Brain microvascular endothelial cell (primary cell): Measurements from ENCODE around the gene APRT.

ENCODE experiments used
- DNase-seq: peaks from one replicate; pipeline ENCODE4 v3.0.0-alpha.2; 2020
- H3K27ac ChIP-seq: fragments of 250-450 bp; sonication (Bioruptor Pico); 2 replicates; pipeline ENCODE4 v1.5.1; 2020; ENCODE audit warnings: mild to moderate bottlenecking, moderate library complexity
- H3K27me3 ChIP-seq: fragments of 250-450 bp; sonication (Bioruptor Pico); replicated peaks from 2 replicates; pipeline ENCODE4 v1.5.1; 2020; ENCODE audit warnings: mild to moderate bottlenecking
- H3K36me3 ChIP-seq: fragments of 250-450 bp; sonication (Bioruptor Pico); replicated peaks from 2 replicates; pipeline ENCODE4 v1.5.1; 2020; ENCODE audit warnings: mild to moderate bottlenecking
- H3K4me3 ChIP-seq: 2 replicates; pipeline ENCODE4 v1.5.1; 2011; ENCODE audit warnings: low read depth, mild to moderate bottlenecking, control low read depth, low read length, moderate library complexity
- in situ Hi-C: cut with HindIII; loops from 2 replicates; pipeline ENCODE4 v1.10.0; 2017; ENCODE audit warnings: low sequenced_read_pairs, low pct_ligation_motif_present
- TF ChIP-seq, protein P1 (sequence below): IDR thresholded peaks from 2 replicates; pipeline ENCODE4 v1.5.1; 2011; ENCODE audit warnings: low read depth, mild to moderate bottlenecking, moderate library complexity, low read length, control low read depth, inconsistent platforms; ENCODE audit errors: missing control alignments

APRT gene

DNA sequence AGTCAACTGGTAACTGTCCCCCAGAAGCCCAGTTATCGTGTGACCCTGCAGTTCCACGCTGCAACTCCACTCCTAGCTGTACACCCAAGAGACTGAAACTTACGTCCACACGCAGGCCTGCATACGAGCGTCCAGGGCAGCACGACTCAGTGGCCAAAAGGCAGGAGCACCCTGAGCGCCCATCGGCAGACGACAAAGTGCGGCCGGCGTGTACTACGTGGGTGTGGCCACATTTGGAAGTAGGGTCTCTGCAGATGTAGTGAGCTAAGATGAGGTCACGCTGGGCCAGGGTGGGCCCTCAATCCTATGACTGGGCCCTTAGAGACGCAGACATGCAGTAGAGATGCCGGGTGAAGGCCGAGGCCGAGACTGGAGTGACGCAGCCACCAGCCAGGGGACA lies 31.5 kb upstream of the APRT start:
- in situ Hi-C loops, result no loop called here
- Histone ChIP-seq H3K4me3 (no peak overlapping the region), H3K27me3 (no peaks in the 10 kb centered on the region), H3K36me3 (peaks cover 17% of the 10 kb centered on the region), H3K27ac (no peak overlapping the region)
- TF ChIP-seq, protein P1, sequence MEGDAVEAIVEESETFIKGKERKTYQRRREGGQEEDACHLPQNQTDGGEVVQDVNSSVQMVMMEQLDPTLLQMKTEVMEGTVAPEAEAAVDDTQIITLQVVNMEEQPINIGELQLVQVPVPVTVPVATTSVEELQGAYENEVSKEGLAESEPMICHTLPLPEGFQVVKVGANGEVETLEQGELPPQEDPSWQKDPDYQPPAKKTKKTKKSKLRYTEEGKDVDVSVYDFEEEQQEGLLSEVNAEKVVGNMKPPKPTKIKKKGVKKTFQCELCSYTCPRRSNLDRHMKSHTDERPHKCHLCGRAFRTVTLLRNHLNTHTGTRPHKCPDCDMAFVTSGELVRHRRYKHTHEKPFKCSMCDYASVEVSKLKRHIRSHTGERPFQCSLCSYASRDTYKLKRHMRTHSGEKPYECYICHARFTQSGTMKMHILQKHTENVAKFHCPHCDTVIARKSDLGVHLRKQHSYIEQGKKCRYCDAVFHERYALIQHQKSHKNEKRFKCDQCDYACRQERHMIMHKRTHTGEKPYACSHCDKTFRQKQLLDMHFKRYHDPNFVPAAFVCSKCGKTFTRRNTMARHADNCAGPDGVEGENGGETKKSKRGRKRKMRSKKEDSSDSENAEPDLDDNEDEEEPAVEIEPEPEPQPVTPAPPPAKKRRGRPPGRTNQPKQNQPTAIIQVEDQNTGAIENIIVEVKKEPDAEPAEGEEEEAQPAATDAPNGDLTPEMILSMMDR, result no peak
- DNase-seq, result no peak

DNA sequence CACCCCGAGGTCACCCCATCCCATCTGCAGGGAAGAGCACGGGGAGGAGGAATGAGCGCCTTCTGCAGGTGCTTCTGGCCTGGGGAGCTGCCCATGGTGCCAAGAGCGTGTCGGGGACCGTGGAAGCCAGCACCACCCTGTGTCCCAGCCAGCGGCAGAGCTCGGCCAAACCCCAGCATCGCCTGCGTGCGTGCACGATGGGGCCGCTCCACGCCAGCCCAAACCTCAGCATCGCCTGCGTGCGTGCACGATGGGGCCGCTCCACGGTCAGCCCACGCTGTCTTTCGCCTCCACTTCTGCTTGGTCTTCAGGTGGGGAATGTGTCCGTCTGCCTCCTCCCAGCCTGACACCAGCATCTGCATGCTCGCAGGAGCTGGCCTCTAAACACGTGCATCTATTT lies 31.1 kb upstream of the APRT start:
- Histone ChIP-seq H3K4me3 (no peak overlapping the region), H3K36me3 (peaks cover 17% of the 10 kb centered on the region), H3K27me3 (no peaks in the 10 kb centered on the region), H3K27ac (no peak overlapping the region)
- DNase-seq, result no peak
- in situ Hi-C loops, result no loop called here
- TF ChIP-seq, protein P1, result no peak

DNA sequence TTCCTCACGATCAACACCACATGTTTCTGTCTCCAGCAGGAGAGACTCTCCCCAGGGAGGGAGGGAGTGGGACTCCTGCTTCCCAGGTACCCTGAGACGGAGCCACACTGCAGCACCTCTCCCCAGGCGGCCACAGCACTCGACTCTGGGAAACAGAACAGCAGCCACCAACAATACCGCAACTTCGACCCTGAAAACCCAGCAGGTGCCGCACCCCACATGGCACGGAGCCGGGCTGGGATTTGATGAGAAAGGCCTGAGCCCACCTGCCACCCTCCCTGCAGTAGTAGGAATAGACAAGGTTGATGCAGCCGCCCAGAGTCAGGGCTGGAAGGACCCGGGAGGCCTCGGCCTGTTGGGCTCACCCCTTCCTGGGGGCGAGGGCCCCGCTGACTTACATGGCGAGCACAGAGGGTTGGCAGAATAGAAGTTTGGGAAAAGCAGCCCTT lies 30.6 kb upstream of the APRT start:
- Histone ChIP-seq H3K36me3 (peaks cover 17% of the 10 kb centered on the region), H3K27ac (no peak overlapping the region), H3K4me3 (no peak overlapping the region), H3K27me3 (no peaks in the 10 kb centered on the region)
- in situ Hi-C loops, result no loop called here
- TF ChIP-seq, protein P1, result no peak
- no peak for DNase-seq

DNA sequence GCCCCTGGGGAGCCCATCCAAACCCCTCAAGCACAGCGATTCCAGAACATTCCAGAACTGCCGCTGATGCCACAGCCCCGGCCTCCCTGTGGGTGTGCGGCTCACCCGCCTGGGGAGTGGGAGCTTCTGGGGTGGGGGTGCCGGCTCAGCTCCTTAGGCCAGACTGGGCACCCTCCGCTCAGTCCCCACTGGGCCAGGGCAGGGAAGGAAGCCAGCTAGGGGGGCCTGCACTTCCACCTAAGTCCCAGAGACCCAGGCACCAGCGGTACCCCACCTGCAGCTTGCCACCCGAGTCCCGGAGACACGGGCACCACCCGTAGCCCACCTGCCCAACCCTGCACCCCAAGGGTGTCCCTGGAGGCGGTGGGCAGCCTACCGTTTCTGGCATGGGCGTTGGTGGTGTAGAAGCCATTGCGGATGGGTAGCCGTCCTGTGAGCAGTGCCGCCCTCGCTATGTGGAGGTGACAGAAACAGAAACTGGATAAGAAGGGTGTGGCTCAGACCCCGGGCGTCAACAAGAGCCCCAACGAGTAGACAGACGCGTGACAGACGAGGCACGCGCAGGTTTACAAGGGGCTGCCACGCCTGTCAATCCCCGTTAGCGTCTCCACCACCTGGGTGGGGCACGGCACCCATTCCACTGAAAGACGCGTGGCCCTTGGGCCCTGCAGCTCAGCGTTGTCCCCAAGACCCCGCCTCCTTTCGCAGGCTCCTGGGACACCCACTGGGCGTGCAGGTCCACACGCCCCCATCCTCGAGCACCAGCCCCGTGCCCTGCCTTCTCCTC lies 30.0 kb upstream of the APRT start:
- Histone ChIP-seq H3K27me3 (no peaks in the 10 kb centered on the region), H3K27ac (no peak overlapping the region), H3K36me3 (peaks cover 17% of the 10 kb centered on the region), H3K4me3 (no peak overlapping the region)
- TF ChIP-seq, protein P1, result no peak
- in situ Hi-C loops, result no loop called here
- DNase-seq, result no peak

DNA sequence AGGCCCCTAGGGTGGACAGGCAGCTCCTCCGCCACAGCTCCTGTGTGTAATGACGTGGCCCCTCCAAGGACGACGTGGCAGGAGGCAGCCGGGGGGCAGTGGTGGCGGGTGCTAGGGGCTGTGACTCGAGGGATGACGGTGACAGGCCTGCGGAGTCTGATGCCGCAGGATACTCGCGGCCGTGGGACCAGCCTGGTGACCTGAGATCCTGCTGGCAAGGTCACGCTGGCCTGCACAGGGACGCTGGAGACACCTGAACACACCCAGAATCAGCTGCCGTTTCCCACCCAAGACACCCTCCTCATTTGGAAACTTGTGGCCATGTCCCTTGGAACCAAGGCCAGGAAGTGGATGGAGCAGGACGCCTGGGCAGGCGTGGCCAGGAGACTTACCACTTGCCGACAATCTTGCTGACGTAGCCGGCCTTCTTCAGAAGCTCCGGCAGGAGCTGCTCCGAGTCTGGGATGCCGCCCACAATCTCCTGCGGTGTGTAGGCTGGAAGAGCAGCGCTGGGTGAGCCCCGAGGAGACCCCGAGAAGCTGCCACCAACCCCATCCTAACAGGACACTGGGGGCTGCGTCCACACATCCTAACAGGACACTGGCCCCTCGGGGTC lies 29.0 kb upstream of the APRT start:
- TF ChIP-seq, protein P1, result no peak
- DNase-seq, result no peak
- no peak overlapping the region for H3K27ac ChIP-seq
- no peaks in the 10 kb centered on the region for H3K27me3 ChIP-seq
- no peak overlapping the region for H3K4me3 ChIP-seq
- in situ Hi-C loops, result no loop called here
- H3K36me3 ChIP-seq, result peaks cover 17% of the 10 kb centered on the region
